Measurements from ENCODE around the gene OR4F3.
"Not testable (repeated sequence)": the region's sequence is repeated elsewhere in the genome, so short reads cannot be mapped to it uniquely, and the experiment has no call there.

OR4F3 gene

GRCh38 chr5:181366968-181367367, at the start of gene OR4F3:
Gene OR4F3, plus strand, starts transcription at chr5:181367268.
- not testable (repeated sequence) for DNase-seq (ENCODE audit: low read depth)
